Smooth muscle cell (in vitro differentiated cells): ENCODE data around the gene WNT11. TPM values are rescaled to one million over a fixed set of nuclear protein-coding genes. Genes with fewer than 3 reads are reported as not detected.

ENCODE experiments used
- DNase-seq: peaks from one replicate; lab custom pipeline; 2025; ENCODE audit not compliant: unreplicated experiment; lab: John Stamatoyannopoulos, UW
- H2AFZ ChIP-seq: fragments of 200-600 bp; sonication (generic); 2 replicates; pipeline ENCODE4 v1.6.0; 2016; ENCODE audit warnings: antibody characterized with exemption, low read depth, mild to moderate bottlenecking
- H3F3A ChIP-seq: fragments of 200-600 bp; sonication (generic); 2 replicates; pipeline ENCODE4 v1.6.0; 2017; ENCODE audit warnings: antibody characterized with exemption, low read depth
- H3K27ac ChIP-seq: fragments of 200-600 bp; sonication (generic); 2 replicates; pipeline ENCODE4 v1.5.1; 2016; ENCODE audit warnings: low read depth, mild to moderate bottlenecking
- H3K27me3 ChIP-seq: fragments of 200-600 bp; sonication (generic); 2 replicates; pipeline ENCODE4 v1.6.1; 2016; ENCODE audit warnings: low read depth, mild to moderate bottlenecking
- H3K36me3 ChIP-seq: fragments of 200-600 bp; sonication (generic); 2 replicates; pipeline ENCODE4 v1.5.1; 2016; ENCODE audit warnings: low read depth
- H3K4me1 ChIP-seq: fragments of 200-600 bp; sonication (generic); 2 replicates; pipeline ENCODE4 v1.5.1; 2016; ENCODE audit warnings: low read depth
- H3K4me2 ChIP-seq: fragments of 200-600 bp; sonication (generic); 2 replicates; pipeline ENCODE4 v1.6.0; 2016; ENCODE audit warnings: mild to moderate bottlenecking
- H3K4me3 ChIP-seq: fragments of 200-600 bp; sonication (generic); 2 replicates; pipeline ENCODE4 v1.5.1; 2016; ENCODE audit warnings: mild to moderate bottlenecking
- H3K79me2 ChIP-seq: fragments of 200-600 bp; sonication (generic); 2 replicates; pipeline ENCODE4 v1.6.0; 2016; ENCODE audit warnings: low read depth, mild to moderate bottlenecking
- H3K9ac ChIP-seq: fragments of 200-600 bp; sonication (generic); 2 replicates; pipeline ENCODE4 v1.6.0; 2016; ENCODE audit warnings: low read depth
- H3K9me3 ChIP-seq: fragments of 200-600 bp; sonication (generic); replicated peaks from 2 replicates; pipeline ENCODE4 v1.5.1; 2016; ENCODE audit warnings: low read depth
- H4K20me1 ChIP-seq: fragments of 200-600 bp; sonication (generic); 2 replicates; pipeline ENCODE4 v1.6.0; 2016; ENCODE audit warnings: low read depth
- WGBS: methylation state at CpG from one replicate; pipeline ENCODE4 v1.1.7; 2016; ENCODE audit warnings: low lambda C conversion rate; 5-methylcytosine and 5-hydroxymethylcytosine counted together
- polyA plus RNA-seq: library from polyadenylated mRNA; unstranded; fragments of >200 nt; fragmentation: Nextera tagmentation; extraction: Ambion mirVana; gene quantifications from 2 replicates; pipeline ENCODE4 v1.2.1, GENCODE V29; 2016
- total RNA-seq: library from RNA; depleted of rRNA; stranded (reverse); fragments of >200 nt; gene quantifications from 2 replicates; pipeline ENCODE4 v1.2.3, GENCODE V29; 2014
- TF ChIP-seq, protein P1 (sequence below): fragments of 200-600 bp; sonication (generic); IDR thresholded peaks from 2 replicates; pipeline ENCODE4 v1.5.1; 2017; ENCODE audit warnings: borderline replicate concordance, mild to moderate bottlenecking, antibody characterized with exemption; ENCODE audit not compliant: insufficient read depth, poor library complexity, severe bottlenecking

The WNT11 gene
- total and polyA plus RNA-seq, 2 experiments from 2014 or later: 12.1 to 13.5 TPM

DNA sequence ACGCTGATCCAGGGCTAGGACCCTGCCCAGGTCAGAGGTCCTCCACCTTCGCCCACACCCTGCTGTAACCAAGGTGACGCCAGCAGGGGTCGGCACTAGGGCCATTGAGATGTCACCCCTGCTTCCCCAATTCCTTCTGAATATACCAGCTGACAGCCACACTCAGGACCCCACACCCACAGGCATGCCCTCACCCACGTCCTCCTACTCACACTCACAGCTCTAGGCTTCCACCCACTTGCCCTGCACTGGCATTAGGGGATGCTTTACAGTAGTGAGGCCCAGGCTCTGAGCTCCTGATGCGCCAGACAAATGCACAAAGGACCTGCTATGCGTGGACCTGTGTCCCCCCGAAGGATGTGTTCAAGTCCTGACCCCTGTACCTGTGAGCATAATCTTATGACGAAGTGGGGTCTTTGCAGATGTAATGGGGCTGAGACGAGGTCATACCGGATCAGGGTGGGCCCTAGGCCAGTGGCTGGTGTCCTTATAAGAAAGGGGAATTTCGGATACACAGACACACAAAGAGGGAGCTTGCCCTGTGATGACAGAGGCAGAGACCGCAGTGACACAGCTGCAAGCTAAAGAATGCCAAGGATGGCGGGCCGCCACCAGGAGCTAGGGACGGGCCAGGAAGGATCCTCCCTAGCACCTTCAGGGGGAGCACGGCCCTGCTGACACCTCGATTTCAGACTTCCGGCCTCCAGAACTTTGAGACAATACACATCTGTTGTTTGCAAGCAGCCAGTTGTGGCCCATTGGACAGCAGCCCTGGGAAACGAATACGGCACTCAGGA is 11.2 kb downstream of the WNT11 start:
- H3K27me3 ChIP-seq: no peaks in the 10 kb centered on the region
- no peaks in the 10 kb centered on the region for H4K20me1 ChIP-seq
- peaks cover 7% of the 10 kb centered on the region for H3K4me1 ChIP-seq
- no peaks in the 10 kb centered on the region for H3F3A ChIP-seq
- H3K9me3 ChIP-seq: no peaks in the 10 kb centered on the region
- no peak overlapping the region for H3K27ac ChIP-seq
- no peak overlapping the region for H3K4me2 ChIP-seq
- no peaks in the 10 kb centered on the region for H3K36me3 ChIP-seq
- no peaks in the 10 kb centered on the region for H3K79me2 ChIP-seq
- no peak overlapping the region for H3K9ac ChIP-seq
- no peak overlapping the region for H3K4me3 ChIP-seq
- TF ChIP-seq, protein P1, sequence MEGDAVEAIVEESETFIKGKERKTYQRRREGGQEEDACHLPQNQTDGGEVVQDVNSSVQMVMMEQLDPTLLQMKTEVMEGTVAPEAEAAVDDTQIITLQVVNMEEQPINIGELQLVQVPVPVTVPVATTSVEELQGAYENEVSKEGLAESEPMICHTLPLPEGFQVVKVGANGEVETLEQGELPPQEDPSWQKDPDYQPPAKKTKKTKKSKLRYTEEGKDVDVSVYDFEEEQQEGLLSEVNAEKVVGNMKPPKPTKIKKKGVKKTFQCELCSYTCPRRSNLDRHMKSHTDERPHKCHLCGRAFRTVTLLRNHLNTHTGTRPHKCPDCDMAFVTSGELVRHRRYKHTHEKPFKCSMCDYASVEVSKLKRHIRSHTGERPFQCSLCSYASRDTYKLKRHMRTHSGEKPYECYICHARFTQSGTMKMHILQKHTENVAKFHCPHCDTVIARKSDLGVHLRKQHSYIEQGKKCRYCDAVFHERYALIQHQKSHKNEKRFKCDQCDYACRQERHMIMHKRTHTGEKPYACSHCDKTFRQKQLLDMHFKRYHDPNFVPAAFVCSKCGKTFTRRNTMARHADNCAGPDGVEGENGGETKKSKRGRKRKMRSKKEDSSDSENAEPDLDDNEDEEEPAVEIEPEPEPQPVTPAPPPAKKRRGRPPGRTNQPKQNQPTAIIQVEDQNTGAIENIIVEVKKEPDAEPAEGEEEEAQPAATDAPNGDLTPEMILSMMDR: no peak
- H2AFZ ChIP-seq: no peak overlapping the region
- DNase-seq: no peak
- WGBS: 91% methylated on average over 17 of the region's 21 CpGs

DNA sequence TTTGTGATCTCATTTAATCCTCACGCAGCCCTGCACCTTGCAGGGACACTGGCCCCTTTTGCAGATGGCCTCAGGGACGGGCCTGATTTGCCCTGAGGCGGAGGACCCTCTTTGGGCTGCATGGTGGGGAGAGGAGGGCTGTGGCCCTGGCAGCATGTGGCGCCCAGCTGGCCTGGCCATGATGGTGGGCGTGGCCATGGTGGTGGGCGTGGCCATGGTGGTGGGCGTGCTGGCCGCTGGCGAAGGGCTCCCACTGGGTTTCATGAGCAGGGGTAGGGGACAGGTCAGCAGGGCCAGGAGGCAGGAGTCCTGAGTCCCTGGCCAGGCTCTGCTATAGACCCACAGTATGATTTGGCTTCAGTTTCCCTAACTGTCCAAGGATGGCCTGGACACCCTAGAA is 13.1 kb downstream of the WNT11 start:
- Histone ChIP-seq H3K9me3 (no peaks in the 10 kb centered on the region), H3K27ac (no peak overlapping the region), H2AFZ (no peak overlapping the region), H3K4me3 (no peak overlapping the region), H3K27me3 (no peaks in the 10 kb centered on the region), H3F3A (no peaks in the 10 kb centered on the region), H3K4me2 (no peak overlapping the region), H3K9ac (no peak overlapping the region), H4K20me1 (no peaks in the 10 kb centered on the region), H3K4me1 (peaks cover 7% of the 10 kb centered on the region), H3K79me2 (no peaks in the 10 kb centered on the region), H3K36me3 (no peaks in the 10 kb centered on the region)
- WGBS: 86% methylated on average over 9 of the region's 9 CpGs
- no peak for DNase-seq
- TF ChIP-seq, protein P1: no peak

DNA sequence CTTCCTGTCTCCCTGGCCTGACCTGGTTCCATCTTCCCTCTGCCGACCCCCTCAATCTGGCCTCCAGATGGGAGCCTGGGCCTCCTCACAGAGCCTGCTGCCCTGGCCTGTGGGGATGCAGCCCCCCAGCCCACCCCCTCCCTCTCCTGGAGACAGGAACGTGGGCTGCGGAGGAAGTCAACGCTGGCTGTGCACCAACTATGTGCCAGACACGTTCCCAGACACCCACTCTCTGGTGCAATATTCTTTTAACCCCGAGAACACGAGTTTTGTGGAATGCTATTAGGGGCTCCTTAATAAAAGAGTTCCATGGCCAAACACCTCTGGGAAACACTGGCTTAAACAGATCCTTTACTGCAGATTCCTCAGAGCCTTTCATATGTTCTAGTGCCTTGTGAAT is 15.9 kb downstream of the WNT11 start:
- Histone ChIP-seq H3K9ac (no peak overlapping the region), H3K27me3 (no peaks in the 10 kb centered on the region), H3F3A (no peaks in the 10 kb centered on the region), H3K79me2 (no peaks in the 10 kb centered on the region), H2AFZ (no peak overlapping the region), H3K9me3 (no peaks in the 10 kb centered on the region), H3K4me2 (peak overlapping the region; percentile 66), H4K20me1 (no peaks in the 10 kb centered on the region), H3K36me3 (no peaks in the 10 kb centered on the region), H3K27ac (no peak overlapping the region), H3K4me1 (peaks cover 11% of the 10 kb centered on the region), H3K4me3 (no peak overlapping the region)
- TF ChIP-seq, protein P1: no peak
- WGBS: 22% methylated on average over 7 of the region's 7 CpGs
- no peak for DNase-seq

DNA sequence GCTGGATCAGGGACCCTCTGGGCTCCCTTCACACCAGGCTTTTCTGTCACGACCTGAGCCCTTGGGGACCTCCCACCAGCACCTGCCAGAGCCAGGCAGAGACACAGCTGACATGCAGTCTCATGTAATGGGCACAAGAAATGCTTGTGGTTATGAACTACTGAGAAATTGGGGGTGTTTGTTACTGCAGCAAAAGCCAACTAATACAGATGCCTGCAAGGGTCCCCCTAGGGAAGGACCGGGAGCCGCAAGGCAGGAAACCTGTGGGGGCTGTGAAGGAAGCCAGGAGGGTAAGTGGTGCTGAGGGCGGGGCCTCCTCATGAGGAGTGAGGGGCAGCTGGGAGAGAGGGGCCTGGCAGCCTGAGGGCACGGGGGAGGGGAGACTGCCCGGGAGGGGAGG is 16.6 kb downstream of the WNT11 start:
- H3K9ac ChIP-seq: no peak overlapping the region
- no peak overlapping the region for H2AFZ ChIP-seq
- H4K20me1 ChIP-seq: no peaks in the 10 kb centered on the region
- peaks cover 13% of the 10 kb centered on the region for H3K4me1 ChIP-seq
- H3K9me3 ChIP-seq: no peaks in the 10 kb centered on the region
- no peak overlapping the region for H3K4me2 ChIP-seq
- TF ChIP-seq, protein P1: no peak
- no peak overlapping the region for H3K27ac ChIP-seq
- 92% methylated on average over 4 of the region's 6 CpGs for WGBS
- H3K79me2 ChIP-seq: no peaks in the 10 kb centered on the region
- H3K36me3 ChIP-seq: no peaks in the 10 kb centered on the region
- no peaks in the 10 kb centered on the region for H3K27me3 ChIP-seq
- no peaks in the 10 kb centered on the region for H3F3A ChIP-seq
- no peak for DNase-seq
- H3K4me3 ChIP-seq: no peak overlapping the region
